ENCODE data around the gene USP13. TPM values are rescaled to one million over a fixed set of nuclear protein-coding genes. Genes with fewer than 3 reads are reported as not detected.

USP13 gene
- total RNA-seq, 1 experiment from 2014 or later = 22.7 TPM

GRCh38 chr3:179769411-179770247 is 116.8 kb downstream of the USP13 start:
- no peaks in the 10 kb centered on the region for H3K79me2 ChIP-seq (ENCODE audit: insufficient read depth, low read length)
- no peaks in the 10 kb centered on the region for H4K20me1 ChIP-seq (ENCODE audit: insufficient read depth)
- no peaks in the 10 kb centered on the region for H3K9me2 ChIP-seq (ENCODE audit: insufficient read depth)
- ChIA-PET RAD21 (ENCODE audit: low non-redundant PET in 1 of 2, low total read pairs in 2 of 2, uncharacterized antibody in 2 of 2, unreplicated experiment in 2 of 2) (no interaction called here), POLR2A (no interaction called here), CTCF (no interaction called here)
- no peaks in the 10 kb centered on the region for H3K27me3 ChIP-seq (ENCODE audit: insufficient read depth, low read length)
- no peak for DNase-seq (ENCODE audit: low read depth, low spot score)
- no peak overlapping the region for H3K4me3 ChIP-seq (replicated peaks in 1 of 2; ENCODE audit: low read depth in 1 of 2, low read length in 2 of 2)
- H3K9ac ChIP-seq (ENCODE audit: low read length) = no peak overlapping the region
- H3K36me3 ChIP-seq (ENCODE audit: control insufficient read depth in 1 of 2, insufficient read depth in 2 of 2, low read length in 2 of 2) = peaks cover 0 to 6% of the 10 kb centered on the region in 2 experiments; a peak in 3 of 4 replicates
- no peak for ATAC-seq
- no peaks in the 10 kb centered on the region for H3K4me1 ChIP-seq (ENCODE audit: control insufficient read depth in 1 of 2, insufficient read depth in 2 of 2, low read length in 2 of 2)
- no peak overlapping the region for H3K27ac ChIP-seq (ENCODE audit: low read depth, low read length)
- no TSS peak for BruUV-seq (replicated peaks)
- no peaks in the 10 kb centered on the region for H3K9me3 ChIP-seq (ENCODE audit: control insufficient read depth in 1 of 2, insufficient read depth in 1 of 2, low read depth in 1 of 2, low read length in 2 of 2)
- no peak overlapping the region for H2AFZ ChIP-seq (ENCODE audit: low read depth, low read length, poor library complexity, severe bottlenecking)
- intact Hi-C loops (cut with micrococcal nuclease) = no loop called here
- no peak overlapping the region for H3K4me2 ChIP-seq (ENCODE audit: low read length)
- TF ChIP-seq JUND (IDR thresholded peaks at IDR 0.05) (no peak), RAD21 (IDR thresholded peaks at IDR 0.05; ENCODE audit: low read depth) (no peak), MAX (IDR thresholded peaks at IDR 0.05) (no peak), EZH2 (IDR thresholded peaks at IDR 0.05) (no peak), EGR1 (IDR thresholded peaks at IDR 0.05; ENCODE audit: low read depth) (no peak)

- CTCF ChIA-PET = no interaction called here
- H3K4me1 ChIP-seq (ENCODE audit: control insufficient read depth in 1 of 2, insufficient read depth in 2 of 2, low read length in 2 of 2) = no peaks in the 10 kb centered on the region
- H3K79me2 ChIP-seq (ENCODE audit: insufficient read depth, low read length) = no peaks in the 10 kb centered on the region
- DNase-seq (ENCODE audit: low read depth, low spot score) = no peak
- H3K27me3 ChIP-seq (ENCODE audit: insufficient read depth, low read length) = no peaks in the 10 kb centered on the region
- POLR2A ChIA-PET = no interaction called here
- no peaks in the 10 kb centered on the region for H3K9me3 ChIP-seq (ENCODE audit: control insufficient read depth in 1 of 2, insufficient read depth in 1 of 2, low read depth in 1 of 2, low read length in 2 of 2)
- BruUV-seq (replicated peaks) = no TSS peak
- H3K4me3 ChIP-seq (replicated peaks in 1 of 2; ENCODE audit: low read depth in 1 of 2, low read length in 2 of 2) = no peak overlapping the region
- H2AFZ ChIP-seq (ENCODE audit: low read depth, low read length, poor library complexity, severe bottlenecking) = no peak overlapping the region
- H3K36me3 ChIP-seq (ENCODE audit: control insufficient read depth in 1 of 2, insufficient read depth in 2 of 2, low read length in 2 of 2) = peaks cover 0 to 1% of the 10 kb centered on the region in 2 experiments; a peak in 2 of 4 replicates
- H3K9me2 ChIP-seq (ENCODE audit: insufficient read depth) = no peaks in the 10 kb centered on the region
- RAD21 ChIA-PET (ENCODE audit: low non-redundant PET in 1 of 2, low total read pairs in 2 of 2, uncharacterized antibody in 2 of 2, unreplicated experiment in 2 of 2) = no interaction called here
- no peak for ATAC-seq
- no peak overlapping the region for H3K4me2 ChIP-seq (ENCODE audit: low read length)
- TF ChIP-seq EGR1 (IDR thresholded peaks at IDR 0.05; ENCODE audit: low read depth) = no peak
- TF ChIP-seq YY1 (IDR thresholded peaks at IDR 0.05; ENCODE audit: extremely low read depth, insufficient replicate concordance, low read depth, low read length) = no peak
- no peak for TF ChIP-seq TCF7L2 (IDR thresholded peaks at IDR 0.05; ENCODE audit: borderline replicate concordance, extremely low read depth, insufficient read depth, insufficient read length)
- TF ChIP-seq ZBTB33 (IDR thresholded peaks at IDR 0.05; ENCODE audit: extremely low read depth, insufficient replicate concordance, low read length) = no peak
- no peak for TF ChIP-seq CTCF (IDR thresholded peaks at IDR 0.05 in 2 of 3, conservative IDR thresholded peaks at IDR 0.05 in 1 of 3; ENCODE audit: borderline replicate concordance in 1 of 3, insufficient read depth in 1 of 3, low read depth in 2 of 3, low read length in 2 of 3)
- no peak for TF ChIP-seq SIN3A (IDR thresholded peaks at IDR 0.05; ENCODE audit: low read depth)
- TF ChIP-seq EZH2 (IDR thresholded peaks at IDR 0.05) = no peak
- TF ChIP-seq POLR2A (IDR thresholded peaks at IDR 0.05; ENCODE audit: borderline replicate concordance, extremely low read depth, insufficient read depth, insufficient read length) = no peak
- TF ChIP-seq ZNF274 (IDR thresholded peaks at IDR 0.05; ENCODE audit: low read depth, low read length) = no peak
- no peak for TF ChIP-seq CBX3 (IDR thresholded peaks at IDR 0.05; ENCODE audit: low read depth)
- no peak for TF ChIP-seq JUND (IDR thresholded peaks at IDR 0.05)
- no peak for TF ChIP-seq RAD21 (IDR thresholded peaks at IDR 0.05; ENCODE audit: low read depth)
- intact Hi-C loops (cut with micrococcal nuclease) = no loop called here
- H4K20me1 ChIP-seq (ENCODE audit: insufficient read depth) = no peaks in the 10 kb centered on the region
- H3K27ac ChIP-seq (ENCODE audit: low read depth, low read length) = no peak overlapping the region
- H3K9ac ChIP-seq (ENCODE audit: low read length) = no peak overlapping the region
Observed at GRCh38 chr3:179771797-179772196, 119.0 kb downstream of the USP13 start.

Measured in HCT116 (cell line).